ENCODE data around the gene DAAM1. TPM values are rescaled to one million over a fixed set of nuclear protein-coding genes. Genes with fewer than 3 reads are reported as not detected.

DAAM1 gene
- polyA plus RNA-seq, 1 experiment = 9.8 TPM

DNA sequence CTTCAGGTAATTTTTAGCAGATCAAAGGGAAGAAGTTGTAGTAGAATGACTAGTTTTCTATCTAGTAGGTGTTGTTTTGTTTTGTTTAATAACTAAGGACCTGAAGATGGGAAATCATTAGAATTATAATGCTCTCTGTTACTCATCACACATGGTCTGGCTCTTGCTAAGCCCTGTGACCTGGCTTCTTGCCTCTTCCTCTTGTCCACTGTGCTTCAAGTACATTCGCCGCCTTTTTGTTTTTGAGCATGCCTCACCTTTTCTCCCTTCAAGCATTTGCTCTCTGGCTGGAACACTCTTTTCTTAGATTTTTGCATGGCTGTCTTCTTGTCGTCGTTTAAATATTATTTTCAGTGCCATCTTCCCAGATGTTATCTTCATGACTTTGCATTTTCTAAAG, 47.7 kb downstream of the DAAM1 start:
- no peak for DNase-seq (ENCODE audit: low read depth, low spot score)
- TF ChIP-seq, protein P1, sequence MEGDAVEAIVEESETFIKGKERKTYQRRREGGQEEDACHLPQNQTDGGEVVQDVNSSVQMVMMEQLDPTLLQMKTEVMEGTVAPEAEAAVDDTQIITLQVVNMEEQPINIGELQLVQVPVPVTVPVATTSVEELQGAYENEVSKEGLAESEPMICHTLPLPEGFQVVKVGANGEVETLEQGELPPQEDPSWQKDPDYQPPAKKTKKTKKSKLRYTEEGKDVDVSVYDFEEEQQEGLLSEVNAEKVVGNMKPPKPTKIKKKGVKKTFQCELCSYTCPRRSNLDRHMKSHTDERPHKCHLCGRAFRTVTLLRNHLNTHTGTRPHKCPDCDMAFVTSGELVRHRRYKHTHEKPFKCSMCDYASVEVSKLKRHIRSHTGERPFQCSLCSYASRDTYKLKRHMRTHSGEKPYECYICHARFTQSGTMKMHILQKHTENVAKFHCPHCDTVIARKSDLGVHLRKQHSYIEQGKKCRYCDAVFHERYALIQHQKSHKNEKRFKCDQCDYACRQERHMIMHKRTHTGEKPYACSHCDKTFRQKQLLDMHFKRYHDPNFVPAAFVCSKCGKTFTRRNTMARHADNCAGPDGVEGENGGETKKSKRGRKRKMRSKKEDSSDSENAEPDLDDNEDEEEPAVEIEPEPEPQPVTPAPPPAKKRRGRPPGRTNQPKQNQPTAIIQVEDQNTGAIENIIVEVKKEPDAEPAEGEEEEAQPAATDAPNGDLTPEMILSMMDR (IDR thresholded peaks at IDR 0.05; ENCODE audit: low read depth, low read length) = no peak
- Histone ChIP-seq H3K9me3 (ENCODE audit: control insufficient read depth, insufficient read depth, low read length) (no peaks in the 10 kb centered on the region), H3K27ac (ENCODE audit: low read depth, low read length) (no peak overlapping the region), H3K27me3 (ENCODE audit: control insufficient read depth, insufficient read depth, low read length) (no peaks in the 10 kb centered on the region), H3K4me3 (ENCODE audit: low read depth, low read length) (no peak overlapping the region)
- ChIA-PET POLR2A (no interaction called here), CTCF (no interaction called here)

DNA sequence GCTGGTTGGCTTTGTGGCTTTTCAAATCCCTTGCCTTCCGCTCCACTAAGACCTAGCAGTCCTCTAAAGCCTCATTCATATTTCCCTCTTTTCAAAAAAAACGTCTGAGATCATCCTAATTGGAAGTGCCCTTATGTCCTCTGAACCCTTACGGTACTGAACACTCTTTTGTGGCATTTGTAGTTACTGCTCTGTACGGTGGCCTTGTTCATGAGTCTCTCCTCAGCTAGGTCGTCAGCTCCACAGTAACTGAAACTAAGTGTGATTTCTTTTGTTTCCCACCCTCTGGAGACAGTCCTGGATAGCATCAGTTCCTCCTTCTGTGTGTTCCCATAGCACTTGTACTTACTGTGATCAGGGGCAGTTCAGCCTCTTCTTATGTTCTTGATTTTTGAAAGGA, 49.7 kb downstream of the DAAM1 start:
- H3K27me3 ChIP-seq (ENCODE audit: control insufficient read depth, insufficient read depth, low read length) = no peaks in the 10 kb centered on the region
- TF ChIP-seq, protein P1 (IDR thresholded peaks at IDR 0.05; ENCODE audit: low read depth, low read length) = no peak
- no peak overlapping the region for H3K4me3 ChIP-seq (ENCODE audit: low read depth, low read length)
- ChIA-PET CTCF (no interaction called here), POLR2A (no interaction called here)
- no peak overlapping the region for H3K27ac ChIP-seq (ENCODE audit: low read depth, low read length)
- no peaks in the 10 kb centered on the region for H3K9me3 ChIP-seq (ENCODE audit: control insufficient read depth, insufficient read depth, low read length)
- DNase-seq (ENCODE audit: low read depth, low spot score) = no peak

DNA sequence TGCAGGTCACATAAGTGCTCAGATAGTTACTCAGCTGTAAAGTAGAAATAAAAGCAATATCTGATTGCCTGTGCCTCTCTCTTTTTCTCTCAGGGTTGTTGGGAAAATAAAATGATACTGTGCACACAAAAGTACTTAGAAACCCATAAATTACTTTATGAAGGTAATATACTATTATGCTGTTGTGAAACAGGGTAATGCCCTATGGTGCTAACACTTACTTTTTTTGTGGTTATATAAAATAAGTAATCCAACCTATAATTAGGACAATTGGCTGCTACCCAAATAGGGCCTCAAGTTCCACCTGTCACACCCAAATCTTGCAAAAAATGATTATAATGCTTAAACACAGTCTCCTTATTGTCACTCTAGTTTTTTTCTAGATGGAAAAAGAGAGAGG, 50.6 kb downstream of the DAAM1 start:
- Histone ChIP-seq H3K4me3 (ENCODE audit: low read depth, low read length) (no peak overlapping the region), H3K9me3 (ENCODE audit: control insufficient read depth, insufficient read depth, low read length) (no peaks in the 10 kb centered on the region), H3K27ac (ENCODE audit: low read depth, low read length) (no peak overlapping the region), H3K27me3 (ENCODE audit: control insufficient read depth, insufficient read depth, low read length) (no peaks in the 10 kb centered on the region)
- TF ChIP-seq, protein P1 (IDR thresholded peaks at IDR 0.05; ENCODE audit: low read depth, low read length) = no peak
- CTCF ChIA-PET = interaction anchor here (1.4 kb wide), 1 partner anchor 24 kb away, joined by 4 read pairs; no protein-coding TSS in a partner anchor
- no peak for DNase-seq (ENCODE audit: low read depth, low spot score)
- POLR2A ChIA-PET = no interaction called here

DNA sequence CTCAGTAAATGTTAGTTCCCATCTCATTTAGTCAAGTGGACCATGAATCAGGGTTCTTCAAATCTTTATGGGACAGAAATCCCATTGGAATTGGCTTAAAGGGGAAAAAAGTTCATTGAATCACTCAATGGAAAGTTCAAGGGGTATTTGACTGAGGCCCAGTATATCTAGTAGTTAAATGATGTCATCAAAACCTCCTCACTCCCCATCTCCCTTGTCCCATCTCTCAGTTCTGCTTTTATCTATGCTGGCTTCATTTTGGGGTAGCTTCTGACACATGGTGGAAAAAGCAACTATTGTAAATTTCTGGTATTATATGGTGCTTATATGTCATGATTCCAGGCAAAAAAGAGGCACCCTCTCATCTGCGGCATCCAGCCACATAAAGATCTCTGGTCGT, 51.9 kb downstream of the DAAM1 start:
- H3K27ac ChIP-seq (ENCODE audit: low read depth, low read length) = no peak overlapping the region
- no peak for DNase-seq (ENCODE audit: low read depth, low spot score)
- H3K4me3 ChIP-seq (ENCODE audit: low read depth, low read length) = no peak overlapping the region
- POLR2A ChIA-PET = no interaction called here
- CTCF ChIA-PET = no interaction called here
- H3K27me3 ChIP-seq (ENCODE audit: control insufficient read depth, insufficient read depth, low read length) = no peaks in the 10 kb centered on the region
- TF ChIP-seq, protein P1 (IDR thresholded peaks at IDR 0.05; ENCODE audit: low read depth, low read length) = no peak
- no peaks in the 10 kb centered on the region for H3K9me3 ChIP-seq (ENCODE audit: control insufficient read depth, insufficient read depth, low read length)

DNA sequence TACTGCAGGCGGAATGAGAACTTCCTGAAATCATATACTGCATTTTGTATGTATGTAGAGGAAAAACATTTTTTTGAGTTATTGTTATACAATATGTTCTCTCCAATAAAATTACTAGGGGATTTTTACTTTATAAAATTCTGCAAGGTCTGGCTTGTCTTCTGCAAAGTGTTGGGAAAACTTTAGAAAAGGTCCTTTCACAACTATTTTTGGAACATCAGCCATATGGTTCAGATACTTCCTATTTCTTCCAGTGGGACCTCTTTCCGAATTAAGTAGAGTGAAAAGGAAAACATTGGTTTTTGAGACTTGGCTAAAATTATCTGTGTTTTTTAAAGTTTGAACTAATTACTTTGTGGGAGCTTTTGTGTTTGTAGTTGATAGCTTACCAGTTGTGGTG, 52.7 kb downstream of the DAAM1 start:
- H3K27me3 ChIP-seq (ENCODE audit: control insufficient read depth, insufficient read depth, low read length) = no peaks in the 10 kb centered on the region
- TF ChIP-seq, protein P1 (IDR thresholded peaks at IDR 0.05; ENCODE audit: low read depth, low read length) = no peak
- no peak overlapping the region for H3K4me3 ChIP-seq (ENCODE audit: low read depth, low read length)
- no peak for DNase-seq (ENCODE audit: low read depth, low spot score)
- H3K9me3 ChIP-seq (ENCODE audit: control insufficient read depth, insufficient read depth, low read length) = no peaks in the 10 kb centered on the region
- ChIA-PET POLR2A (no interaction called here), CTCF (no interaction called here)
- no peak overlapping the region for H3K27ac ChIP-seq (ENCODE audit: low read depth, low read length)

Measured in AG04450 (cell line).